ENCODE results near the gene GPR63. TPM values are rescaled to one million over a fixed set of nuclear protein-coding genes. Genes with fewer than 3 reads are reported as not detected.
A peak's percentile ranks its signal among the peaks of the same experiment; 100 is the strongest.
"Not testable (repeated sequence)": the region's sequence is repeated elsewhere in the genome, so short reads cannot be mapped to it uniquely, and the experiment has no call there.

The GPR63 gene
- 5.3 TPM for polyA plus RNA-seq (2013, experiment 1 of 2)
- 5.4 TPM for polyA plus RNA-seq (2013, experiment 2 of 2)

DNA sequence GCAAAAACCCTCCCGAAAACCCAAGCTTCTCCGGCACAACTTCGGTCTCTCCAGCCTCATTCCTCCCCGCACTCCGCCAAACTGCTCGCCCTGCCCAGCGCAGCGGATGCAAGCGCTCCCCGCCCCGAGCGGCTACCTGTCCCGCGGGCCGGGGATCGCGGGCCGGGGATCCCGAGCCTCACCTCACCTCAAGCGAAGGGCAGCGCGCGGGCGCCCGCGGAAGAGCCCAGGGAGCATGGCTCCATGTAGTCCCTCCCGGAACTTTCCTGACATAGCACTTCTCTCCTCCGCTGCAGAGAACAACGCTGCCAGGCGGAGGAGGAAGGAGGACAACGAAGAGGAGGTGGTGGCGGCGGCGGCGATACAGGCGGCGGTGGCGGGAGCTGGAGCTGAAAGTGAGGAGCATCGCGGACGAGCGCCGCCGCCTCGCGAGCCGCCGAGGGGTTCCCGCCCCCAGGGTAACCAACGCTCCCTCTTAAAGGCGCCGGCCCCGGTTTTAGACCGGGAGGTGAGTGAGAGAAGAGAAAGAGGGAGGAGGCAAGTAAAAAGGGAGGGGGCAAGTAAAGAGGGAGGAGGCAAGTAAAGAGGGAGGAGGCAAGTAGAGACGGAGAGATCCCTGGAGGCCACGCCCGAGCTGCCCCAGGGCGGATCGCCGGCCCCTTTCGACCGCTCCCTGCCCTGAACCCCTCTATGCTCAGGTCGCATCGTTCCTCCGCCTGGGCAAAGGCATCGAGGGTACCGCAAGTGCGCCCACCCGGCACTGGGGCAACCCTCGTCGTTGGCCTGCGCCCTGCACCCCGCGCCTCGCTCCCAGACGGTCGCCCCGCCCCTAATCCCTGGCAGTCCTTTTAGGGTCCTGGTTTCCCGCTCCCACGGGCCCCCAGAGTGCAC lies at the start of gene GPR63:
TSS of gene GPR63 (minus strand) at position 397 of the 891 bp plus-strand sequence. CDS start 37,746 bp downstream, outside the sequence.
- Histone ChIP-seq H2AK5ac (ENCODE audit: low read length, severe bottlenecking) (no peak within 1 kb of the TSS), H3K79me1 (replicated peaks; ENCODE audit: low read length, poor library complexity, severe bottlenecking) (peaks cover 5% of the 10 kb centered on the region), H3K4me3 (ENCODE audit: insufficient read depth in 1 of 2, low read depth in 1 of 2, low read length in 2 of 2) (peak within 1 kb of the TSS; percentile 83 to 84), H3K14ac (ENCODE audit: low read length in 2 of 2) (peak within 1 kb of the TSS in 1 of 2 experiments; percentile 91), H3K27ac (ENCODE audit: low read length, poor library complexity, severe bottlenecking) (no peak within 1 kb of the TSS), H2BK120ac (ENCODE audit: low read depth, low read length) (peak within 1 kb of the TSS; percentile 93), H3K27me3 (ENCODE audit: control insufficient read depth in 1 of 2, insufficient read depth in 1 of 2, low read length in 2 of 2) (peaks cover 0 to 57% of the 10 kb centered on the region in 2 experiments), H3K4ac (ENCODE audit: low read depth in 1 of 2, low read length in 2 of 2) (peak within 1 kb of the TSS; percentile 29 to 35), H2BK12ac (ENCODE audit: low read length in 2 of 2) (peak within 1 kb of the TSS; percentile 81 to 87), H3K36me3 (ENCODE audit: control insufficient read depth in 1 of 2, insufficient read depth in 2 of 2, low read depth in 1 of 2, low read length in 2 of 2) (no peaks in the 10 kb centered on the region), H3K4me1 (ENCODE audit: control insufficient read depth, insufficient read depth, low read depth, low read length) (peaks cover 3% of the 10 kb centered on the region), H3K18ac (ENCODE audit: low read depth in 1 of 2, low read length in 2 of 2) (peak within 1 kb of the TSS; percentile 95 to 98), H3K9ac (ENCODE audit: low read length) (peak within 1 kb of the TSS; percentile 68), H4K8ac (ENCODE audit: low read length) (peak within 1 kb of the TSS; percentile 92), H3K9me3 (ENCODE audit: control insufficient read depth, low read length) (no peaks in the 10 kb centered on the region), H3K4me2 (ENCODE audit: low read length, poor library complexity, severe bottlenecking) (peak within 1 kb of the TSS; percentile 73), H3K23ac (ENCODE audit: low read length in 2 of 2) (peak within 1 kb of the TSS; percentile 47 to 75), H2AFZ (ENCODE audit: low read depth, low read length) (peak within 1 kb of the TSS; percentile 84), H4K91ac (ENCODE audit: low read length) (peak within 1 kb of the TSS; percentile 98), H2BK15ac (ENCODE audit: low read depth, poor library complexity, severe bottlenecking) (peak within 1 kb of the TSS; percentile 93), H2BK5ac (ENCODE audit: low read depth, low read length, poor library complexity, severe bottlenecking) (no peak within 1 kb of the TSS)
- under 1% methylated on average over 76 of the region's 80 CpGs for WGBS
- peak; percentile 90 for DNase-seq

DNA sequence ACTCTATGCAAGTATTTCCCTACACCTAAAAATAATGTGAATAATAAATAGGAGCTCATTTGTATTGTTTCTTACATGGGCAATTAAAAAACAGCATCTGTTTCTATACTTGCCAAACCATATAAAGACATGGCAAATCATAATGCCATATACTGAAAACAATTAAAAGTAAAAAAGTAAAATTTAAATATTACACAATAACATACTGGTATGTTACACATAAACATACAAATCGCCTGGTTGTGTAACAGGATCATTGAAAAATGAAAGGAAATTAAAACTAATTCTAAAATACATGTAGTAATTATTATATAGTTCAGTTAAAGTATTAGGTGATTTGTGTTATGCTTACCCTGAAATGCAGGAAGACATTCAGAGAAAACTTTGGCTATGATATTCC lies 49.2 kb upstream of the GPR63 start:
- H3K4me2 ChIP-seq (ENCODE audit: low read length, poor library complexity, severe bottlenecking) = no peak overlapping the region
- peaks cover 2 to 19% of the 10 kb centered on the region in 2 experiments for H3K36me3 ChIP-seq (ENCODE audit: control insufficient read depth in 1 of 2, insufficient read depth in 2 of 2, low read depth in 1 of 2, low read length in 2 of 2)
- H4K8ac ChIP-seq (ENCODE audit: low read length) = no peak overlapping the region
- no peak overlapping the region for H2AK5ac ChIP-seq (ENCODE audit: low read length, severe bottlenecking)
- no CpG with 5 or more reads among the region's 1 CpG for WGBS
- H3K4ac ChIP-seq (ENCODE audit: low read depth in 1 of 2, low read length in 2 of 2) = no peak overlapping the region
- no peak overlapping the region for H3K14ac ChIP-seq (ENCODE audit: low read length in 2 of 2)
- no peak overlapping the region for H3K4me3 ChIP-seq (ENCODE audit: insufficient read depth in 1 of 2, low read depth in 1 of 2, low read length in 2 of 2)
- no peak overlapping the region for H2AFZ ChIP-seq (ENCODE audit: low read depth, low read length)
- no peak overlapping the region for H2BK12ac ChIP-seq (ENCODE audit: low read length in 2 of 2)
- no peaks in the 10 kb centered on the region for H3K9me3 ChIP-seq (ENCODE audit: control insufficient read depth, low read length)
- H3K18ac ChIP-seq (ENCODE audit: low read depth in 1 of 2, low read length in 2 of 2) = no peak overlapping the region
- no peak overlapping the region for H3K23ac ChIP-seq (ENCODE audit: low read length in 2 of 2)
- H3K9ac ChIP-seq (ENCODE audit: low read length) = no peak overlapping the region
- no peak overlapping the region for H3K27ac ChIP-seq (ENCODE audit: low read length, poor library complexity, severe bottlenecking)
- H4K91ac ChIP-seq (ENCODE audit: low read length) = no peak overlapping the region
- no peak overlapping the region for H2BK5ac ChIP-seq (ENCODE audit: low read depth, low read length, poor library complexity, severe bottlenecking)
- DNase-seq = no peak
- no peaks in the 10 kb centered on the region for H3K4me1 ChIP-seq (ENCODE audit: control insufficient read depth, insufficient read depth, low read depth, low read length)
- no peaks in the 10 kb centered on the region for H3K27me3 ChIP-seq (ENCODE audit: control insufficient read depth in 1 of 2, insufficient read depth in 1 of 2, low read length in 2 of 2)
- peaks cover under 1% of the 10 kb centered on the region for H3K79me1 ChIP-seq (replicated peaks; ENCODE audit: low read length, poor library complexity, severe bottlenecking)
- no peak overlapping the region for H2BK15ac ChIP-seq (ENCODE audit: low read depth, poor library complexity, severe bottlenecking)
- no peak overlapping the region for H2BK120ac ChIP-seq (ENCODE audit: low read depth, low read length)

- H3K4me1 ChIP-seq (ENCODE audit: control insufficient read depth, insufficient read depth, low read depth, low read length); H3K79me1 ChIP-seq (replicated peaks; ENCODE audit: low read length, poor library complexity, severe bottlenecking); H3K9ac ChIP-seq (ENCODE audit: low read length); H2BK12ac ChIP-seq (ENCODE audit: low read length in 2 of 2); H3K4me3 ChIP-seq (ENCODE audit: insufficient read depth in 1 of 2, low read depth in 1 of 2, low read length in 2 of 2); H3K18ac ChIP-seq (ENCODE audit: low read depth in 1 of 2, low read length in 2 of 2); H3K4me2 ChIP-seq (ENCODE audit: low read length, poor library complexity, severe bottlenecking); H2AK5ac ChIP-seq (ENCODE audit: low read length, severe bottlenecking); H3K4ac ChIP-seq (ENCODE audit: low read depth in 1 of 2, low read length in 2 of 2); H2AFZ ChIP-seq (ENCODE audit: low read depth, low read length); H2BK15ac ChIP-seq (ENCODE audit: low read depth, poor library complexity, severe bottlenecking); H3K27ac ChIP-seq (ENCODE audit: low read length, poor library complexity, severe bottlenecking); H3K27me3 ChIP-seq (ENCODE audit: control insufficient read depth in 1 of 2, insufficient read depth in 1 of 2, low read length in 2 of 2); H4K91ac ChIP-seq (ENCODE audit: low read length); H3K23ac ChIP-seq (ENCODE audit: low read length in 2 of 2); H3K36me3 ChIP-seq (ENCODE audit: control insufficient read depth in 1 of 2, insufficient read depth in 2 of 2, low read depth in 1 of 2, low read length in 2 of 2); H2BK120ac ChIP-seq (ENCODE audit: low read depth, low read length); H3K14ac ChIP-seq (ENCODE audit: low read length in 2 of 2); H3K9me3 ChIP-seq (ENCODE audit: control insufficient read depth, low read length); H2BK5ac ChIP-seq (ENCODE audit: low read depth, low read length, poor library complexity, severe bottlenecking): not testable (repeated sequence)
- peak overlapping the region; percentile 64 for H4K8ac ChIP-seq (ENCODE audit: low read length)
- peak; percentile 37 for DNase-seq
- 86% methylated on average over 5 of the region's 5 CpGs for WGBS
Measured at GRCh38 chr6:96885187-96885631, 47.9 kb upstream of the GPR63 start.

DNA sequence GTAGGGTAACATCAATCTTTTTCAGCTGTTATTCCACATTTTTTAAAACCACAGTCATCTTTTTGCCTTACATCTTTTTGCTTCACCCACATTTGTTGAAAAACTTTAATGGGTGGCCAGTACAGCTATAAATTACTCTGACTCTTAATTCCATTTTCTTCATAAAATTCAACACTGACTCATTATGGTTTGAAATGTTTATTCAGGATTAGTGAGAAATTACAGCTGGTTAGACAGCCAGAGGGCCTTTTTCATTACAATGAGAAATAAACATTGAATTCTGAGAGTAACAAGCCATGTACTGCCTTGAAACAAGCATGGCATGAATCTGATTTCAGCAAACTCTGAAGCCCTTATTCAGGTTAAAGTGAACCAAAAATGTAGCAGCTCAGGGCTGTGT lies 40.9 kb upstream of the GPR63 start:
- H2BK120ac ChIP-seq (ENCODE audit: low read depth, low read length) = no peak overlapping the region
- no peaks in the 10 kb centered on the region for H3K36me3 ChIP-seq (ENCODE audit: control insufficient read depth in 1 of 2, insufficient read depth in 2 of 2, low read depth in 1 of 2, low read length in 2 of 2)
- no peak overlapping the region for H2AK5ac ChIP-seq (ENCODE audit: low read length, severe bottlenecking)
- H4K91ac ChIP-seq (ENCODE audit: low read length) = no peak overlapping the region
- no peak overlapping the region for H2BK12ac ChIP-seq (ENCODE audit: low read length in 2 of 2)
- no peak overlapping the region for H2BK5ac ChIP-seq (ENCODE audit: low read depth, low read length, poor library complexity, severe bottlenecking)
- peak; percentile 70 for DNase-seq
- no peak overlapping the region for H3K4me2 ChIP-seq (ENCODE audit: low read length, poor library complexity, severe bottlenecking)
- no peaks in the 10 kb centered on the region for H3K27me3 ChIP-seq (ENCODE audit: control insufficient read depth in 1 of 2, insufficient read depth in 1 of 2, low read length in 2 of 2)
- no peak overlapping the region for H3K9ac ChIP-seq (ENCODE audit: low read length)
- H3K14ac ChIP-seq (ENCODE audit: low read length in 2 of 2) = no peak overlapping the region
- H3K4ac ChIP-seq (ENCODE audit: low read depth in 1 of 2, low read length in 2 of 2) = no peak overlapping the region
- H2AFZ ChIP-seq (ENCODE audit: low read depth, low read length) = no peak overlapping the region
- H3K79me1 ChIP-seq (replicated peaks; ENCODE audit: low read length, poor library complexity, severe bottlenecking) = no peaks in the 10 kb centered on the region
- H2BK15ac ChIP-seq (ENCODE audit: low read depth, poor library complexity, severe bottlenecking) = no peak overlapping the region
- H3K4me1 ChIP-seq (ENCODE audit: control insufficient read depth, insufficient read depth, low read depth, low read length) = no peaks in the 10 kb centered on the region
- H3K23ac ChIP-seq (ENCODE audit: low read length in 2 of 2) = no peak overlapping the region
- no peaks in the 10 kb centered on the region for H3K9me3 ChIP-seq (ENCODE audit: control insufficient read depth, low read length)
- H3K27ac ChIP-seq (ENCODE audit: low read length, poor library complexity, severe bottlenecking) = no peak overlapping the region
- H3K4me3 ChIP-seq (ENCODE audit: insufficient read depth in 1 of 2, low read depth in 1 of 2, low read length in 2 of 2) = no peak overlapping the region
- H4K8ac ChIP-seq (ENCODE audit: low read length) = no peak overlapping the region
- H3K18ac ChIP-seq (ENCODE audit: low read depth in 1 of 2, low read length in 2 of 2) = no peak overlapping the region
